Adipocyte (in vitro differentiated cells): ENCODE results near the gene PRRX1.

Experiments
- DNase-seq: peaks from one replicate; pipeline ENCODE4 v3.0.0-alpha.2; 2015; ENCODE audit warnings: low read depth
- H3K27me3 ChIP-seq: replicated peaks from 2 replicates; pipeline ENCODE4 v1.7.0; 2013; ENCODE audit warnings: mild to moderate bottlenecking, low read length, moderate library complexity; ENCODE audit not compliant: control insufficient read depth, insufficient read depth
- H3K36me3 ChIP-seq: 2 replicates; pipeline ENCODE4 v1.7.0; 2013; ENCODE audit warnings: low read length, mild to moderate bottlenecking, moderate library complexity; ENCODE audit not compliant: control insufficient read depth, insufficient read depth, severe bottlenecking
- H3K4me1 ChIP-seq: 2 replicates; pipeline ENCODE4 v1.7.0; 2013; ENCODE audit warnings: mild to moderate bottlenecking, low read length, moderate library complexity; ENCODE audit not compliant: control insufficient read depth, insufficient read depth
- H3K4me3 ChIP-seq: 2 replicates; pipeline ENCODE4 v1.7.0; 2013; ENCODE audit warnings: mild to moderate bottlenecking, low read length, moderate library complexity
- H3K9ac ChIP-seq: 2 replicates; pipeline ENCODE4 v1.7.0; 2013; ENCODE audit warnings: mild to moderate bottlenecking, low read length, moderate library complexity
- H3K9me3 ChIP-seq: 2 replicates; pipeline ENCODE4 v1.7.0; 2013; ENCODE audit warnings: mild to moderate bottlenecking, low read length, moderate library complexity; ENCODE audit not compliant: control insufficient read depth

PRRX1 gene

GRCh38 chr1:170707117-170707516 is 43.2 kb downstream of the PRRX1 start:
- Histone ChIP-seq H3K9me3 (no peaks in the 10 kb centered on the region), H3K4me3 (no peak overlapping the region), H3K27me3 (no peaks in the 10 kb centered on the region), H3K4me1 (peaks cover 53% of the 10 kb centered on the region), H3K36me3 (peaks cover 14% of the 10 kb centered on the region), H3K9ac (no peak overlapping the region)
- no peak for DNase-seq

- Histone ChIP-seq H3K9ac (peak overlapping the region; percentile 53), H3K27me3 (no peaks in the 10 kb centered on the region), H3K4me3 (peak overlapping the region; percentile 46), H3K9me3 (no peaks in the 10 kb centered on the region), H3K4me1 (peaks cover 50% of the 10 kb centered on the region), H3K36me3 (peaks cover 11% of the 10 kb centered on the region)
- DNase-seq, result peak; percentile 90
These were observed 44.2 kb downstream of the PRRX1 start for GRCh38 chr1:170707959-170708655.

DNA sequence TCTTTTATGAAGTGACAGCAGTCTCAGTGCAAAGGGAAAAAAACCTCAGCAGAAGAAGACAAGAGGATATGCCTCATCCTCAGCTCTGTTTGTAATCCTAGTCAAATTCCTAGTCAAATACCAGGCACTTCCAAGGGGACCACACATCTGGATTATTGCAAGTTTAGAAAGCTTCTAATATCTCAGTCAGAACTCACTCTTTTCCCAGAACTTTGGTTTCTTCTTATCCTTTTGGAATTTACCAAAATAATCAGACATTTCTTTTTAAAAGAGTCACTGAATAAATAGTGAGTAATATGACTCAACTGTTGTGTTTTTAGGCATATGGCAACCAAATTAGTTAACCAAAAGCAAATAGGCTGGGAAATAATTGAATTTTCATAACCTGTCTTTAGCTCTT is 47.8 kb downstream of the PRRX1 start:
- Histone ChIP-seq H3K27me3 (no peaks in the 10 kb centered on the region), H3K4me1 (peaks cover 54% of the 10 kb centered on the region), H3K4me3 (no peak overlapping the region), H3K36me3 (peaks cover 5% of the 10 kb centered on the region), H3K9me3 (no peaks in the 10 kb centered on the region), H3K9ac (no peak overlapping the region)
- DNase-seq, result peak; percentile 54

GRCh38 chr1:170714163-170714562 is 50.2 kb downstream of the PRRX1 start:
- Histone ChIP-seq H3K4me1 (peaks cover 53% of the 10 kb centered on the region), H3K9me3 (no peaks in the 10 kb centered on the region), H3K9ac (no peak overlapping the region), H3K4me3 (peak overlapping the region; percentile 23), H3K36me3 (peaks cover 19% of the 10 kb centered on the region), H3K27me3 (no peaks in the 10 kb centered on the region)
- DNase-seq, result no peak

DNA sequence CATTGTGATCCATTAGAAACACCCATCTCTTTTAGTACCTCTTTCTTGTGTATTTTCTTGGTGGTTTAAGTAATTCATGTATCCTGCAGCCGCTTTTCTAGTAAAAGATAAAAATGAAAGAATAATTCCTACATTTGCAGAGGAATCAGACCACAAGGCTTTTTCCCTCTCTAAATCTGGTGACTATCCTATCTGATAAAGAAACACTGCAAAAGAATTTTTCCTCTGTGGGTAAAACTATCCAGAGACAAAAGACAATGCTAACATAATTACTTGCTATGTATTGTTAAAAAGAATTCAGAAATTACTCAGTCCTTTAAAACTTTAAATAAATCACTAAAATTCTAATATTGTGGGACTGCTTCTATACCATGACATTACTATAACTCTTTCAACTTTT is 51.0 kb downstream of the PRRX1 start:
- Histone ChIP-seq H3K36me3 (peaks cover 26% of the 10 kb centered on the region), H3K9ac (no peak overlapping the region), H3K4me3 (no peak overlapping the region), H3K9me3 (no peaks in the 10 kb centered on the region), H3K27me3 (no peaks in the 10 kb centered on the region), H3K4me1 (peaks cover 48% of the 10 kb centered on the region)
- no peak for DNase-seq

GRCh38 chr1:170716835-170717429 is 53.0 kb downstream of the PRRX1 start:
- no peak overlapping the region for H3K4me3 ChIP-seq
- no peaks in the 10 kb centered on the region for H3K9me3 ChIP-seq
- no peak for DNase-seq
- no peaks in the 10 kb centered on the region for H3K27me3 ChIP-seq
- H3K9ac ChIP-seq, result no peak overlapping the region
- H3K4me1 ChIP-seq, result peaks cover 57% of the 10 kb centered on the region
- H3K36me3 ChIP-seq, result peaks cover 43% of the 10 kb centered on the region

GRCh38 chr1:170720661-170721060 is 56.7 kb downstream of the PRRX1 start:
- H3K9me3 ChIP-seq, result no peaks in the 10 kb centered on the region
- no peaks in the 10 kb centered on the region for H3K27me3 ChIP-seq
- no peak for DNase-seq
- H3K4me1 ChIP-seq, result peaks cover 40% of the 10 kb centered on the region
- H3K4me3 ChIP-seq, result no peak overlapping the region
- H3K9ac ChIP-seq, result no peak overlapping the region
- H3K36me3 ChIP-seq, result peaks cover 71% of the 10 kb centered on the region

DNA sequence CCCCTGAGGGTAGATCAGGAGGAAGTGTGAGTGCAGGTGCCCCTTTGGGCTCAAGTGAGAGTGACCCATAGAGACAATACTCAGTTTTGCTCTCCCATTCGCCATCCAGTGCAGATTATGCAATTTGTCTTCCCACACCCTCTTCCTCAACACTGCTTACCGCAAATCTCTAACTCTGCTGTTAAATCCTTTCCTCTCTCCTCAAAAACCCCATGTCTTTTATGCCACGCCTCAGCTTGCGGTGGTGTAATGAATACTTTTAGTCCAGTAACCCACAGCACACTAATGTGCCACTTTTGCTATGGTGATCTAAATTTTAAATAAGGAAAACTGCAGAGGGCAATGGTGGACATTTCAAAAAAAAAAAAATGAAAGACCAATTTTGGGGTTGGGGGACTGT is 57.7 kb downstream of the PRRX1 start:
- Histone ChIP-seq H3K9ac (no peak overlapping the region), H3K27me3 (no peaks in the 10 kb centered on the region), H3K36me3 (peaks cover 79% of the 10 kb centered on the region), H3K4me3 (no peak overlapping the region), H3K4me1 (peaks cover 44% of the 10 kb centered on the region), H3K9me3 (no peaks in the 10 kb centered on the region)
- no peak for DNase-seq

DNA sequence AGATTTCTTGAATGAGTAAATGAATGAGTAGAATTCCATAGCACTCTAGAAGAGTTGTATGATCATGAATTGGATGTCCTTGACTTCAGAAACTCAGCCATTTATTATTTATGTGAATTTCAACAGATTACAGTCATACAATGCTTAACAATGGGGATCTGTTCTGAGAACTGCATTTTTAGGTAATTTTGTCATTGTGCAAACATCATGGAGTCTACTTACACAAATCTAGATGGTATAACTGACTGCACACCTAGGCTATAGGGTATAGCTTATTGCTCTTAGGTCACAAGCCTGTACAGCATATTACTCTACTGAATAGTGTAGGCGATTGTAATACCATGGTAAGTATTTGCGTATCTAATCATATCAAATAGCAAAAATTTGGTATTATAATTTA is 59.6 kb downstream of the PRRX1 start:
- DNase-seq, result no peak
- Histone ChIP-seq H3K4me1 (peaks cover 29% of the 10 kb centered on the region), H3K9ac (no peak overlapping the region), H3K4me3 (no peak overlapping the region), H3K9me3 (no peaks in the 10 kb centered on the region), H3K27me3 (no peaks in the 10 kb centered on the region), H3K36me3 (peaks cover 91% of the 10 kb centered on the region)

DNA sequence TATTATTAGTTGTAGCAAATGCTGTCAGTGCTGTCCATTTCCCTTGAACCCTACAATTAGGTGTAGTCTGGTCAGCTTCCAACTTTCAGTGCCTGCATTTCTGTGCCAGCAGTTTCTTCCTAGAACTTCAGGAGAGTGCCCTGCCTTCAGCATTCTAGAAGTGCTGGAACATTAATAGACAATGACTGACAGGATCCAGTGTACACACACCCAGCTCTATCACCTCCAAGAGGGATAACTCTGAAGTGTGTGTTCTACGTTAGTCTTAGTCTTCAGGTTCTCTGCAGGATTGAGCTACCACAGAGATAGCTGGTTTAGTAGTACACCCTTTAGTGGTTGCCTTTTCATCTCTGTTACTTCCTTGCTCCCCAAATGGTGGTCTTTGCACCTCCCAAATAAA is 61.4 kb downstream of the PRRX1 start:
- H3K9ac ChIP-seq, result no peak overlapping the region
- no peak for DNase-seq

GRCh38 chr1:170727963-170728362 is 64.0 kb downstream of the PRRX1 start:
- Histone ChIP-seq H3K4me3 (no peak overlapping the region), H3K9ac (no peak overlapping the region), H3K9me3 (no peaks in the 10 kb centered on the region), H3K27me3 (no peaks in the 10 kb centered on the region), H3K4me1 (peaks cover 41% of the 10 kb centered on the region), H3K36me3 (peaks cover 78% of the 10 kb centered on the region)
- DNase-seq, result no peak

More for the DNA sequence above, 61.4 kb downstream of the PRRX1 start:
- H3K27me3 ChIP-seq, result no peaks in the 10 kb centered on the region
- H3K4me1 ChIP-seq, result peaks cover 42% of the 10 kb centered on the region
- peaks cover 81% of the 10 kb centered on the region for H3K36me3 ChIP-seq
- no peaks in the 10 kb centered on the region for H3K9me3 ChIP-seq
- H3K4me3 ChIP-seq, result no peak overlapping the region
